ENCODE data around the gene CENPC. TPM values are rescaled to one million over a fixed set of nuclear protein-coding genes. Genes with fewer than 3 reads are reported as not detected.

Gene CENPC
- total RNA-seq, 1 donor from 2014 or later: 32.1 TPM

- TF ChIP-seq, protein P1, sequence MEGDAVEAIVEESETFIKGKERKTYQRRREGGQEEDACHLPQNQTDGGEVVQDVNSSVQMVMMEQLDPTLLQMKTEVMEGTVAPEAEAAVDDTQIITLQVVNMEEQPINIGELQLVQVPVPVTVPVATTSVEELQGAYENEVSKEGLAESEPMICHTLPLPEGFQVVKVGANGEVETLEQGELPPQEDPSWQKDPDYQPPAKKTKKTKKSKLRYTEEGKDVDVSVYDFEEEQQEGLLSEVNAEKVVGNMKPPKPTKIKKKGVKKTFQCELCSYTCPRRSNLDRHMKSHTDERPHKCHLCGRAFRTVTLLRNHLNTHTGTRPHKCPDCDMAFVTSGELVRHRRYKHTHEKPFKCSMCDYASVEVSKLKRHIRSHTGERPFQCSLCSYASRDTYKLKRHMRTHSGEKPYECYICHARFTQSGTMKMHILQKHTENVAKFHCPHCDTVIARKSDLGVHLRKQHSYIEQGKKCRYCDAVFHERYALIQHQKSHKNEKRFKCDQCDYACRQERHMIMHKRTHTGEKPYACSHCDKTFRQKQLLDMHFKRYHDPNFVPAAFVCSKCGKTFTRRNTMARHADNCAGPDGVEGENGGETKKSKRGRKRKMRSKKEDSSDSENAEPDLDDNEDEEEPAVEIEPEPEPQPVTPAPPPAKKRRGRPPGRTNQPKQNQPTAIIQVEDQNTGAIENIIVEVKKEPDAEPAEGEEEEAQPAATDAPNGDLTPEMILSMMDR (IDR thresholded peaks at IDR 0.05; ENCODE audit: partially characterized antibody, unreplicated experiment): no peak
- no peak for DNase-seq
- no peaks in the 10 kb centered on the region for H3K9me3 Mint-ChIP-seq (ENCODE audit: unreplicated experiment)
- no peak overlapping the region for H3K27ac Mint-ChIP-seq (ENCODE audit: unreplicated experiment)
- H3K4me3 Mint-ChIP-seq (ENCODE audit: unreplicated experiment): no peak overlapping the region
- no peaks in the 10 kb centered on the region for H3K4me1 Mint-ChIP-seq (ENCODE audit: low read depth, unreplicated experiment)
- H3K27me3 Mint-ChIP-seq (ENCODE audit: unreplicated experiment): no peaks in the 10 kb centered on the region
- H3K36me3 Mint-ChIP-seq (ENCODE audit: unreplicated experiment): no peaks in the 10 kb centered on the region
Measured at GRCh38 chr4:67550857-67551256, 5.6 kb upstream of the CENPC start.

- no peak for DNase-seq
- Mint-ChIP-seq H3K27me3 (ENCODE audit: unreplicated experiment) (no peaks in the 10 kb centered on the region), H3K27ac (ENCODE audit: unreplicated experiment) (no peak overlapping the region), H3K36me3 (ENCODE audit: unreplicated experiment) (no peaks in the 10 kb centered on the region), H3K9me3 (ENCODE audit: unreplicated experiment) (no peaks in the 10 kb centered on the region), H3K4me1 (ENCODE audit: low read depth, unreplicated experiment) (no peaks in the 10 kb centered on the region), H3K4me3 (ENCODE audit: unreplicated experiment) (no peak overlapping the region)
- TF ChIP-seq, protein P1 (IDR thresholded peaks at IDR 0.05; ENCODE audit: partially characterized antibody, unreplicated experiment): no peak
Measured at GRCh38 chr4:67550451-67550850, 5.1 kb upstream of the CENPC start.

GRCh38 chr4:67549123-67549522 lies 3.8 kb upstream of the CENPC start:
- Mint-ChIP-seq H3K27ac (ENCODE audit: unreplicated experiment) (no peak overlapping the region), H3K27me3 (ENCODE audit: unreplicated experiment) (peaks cover 2% of the 10 kb centered on the region), H3K4me1 (ENCODE audit: low read depth, unreplicated experiment) (peaks cover 3% of the 10 kb centered on the region), H3K4me3 (ENCODE audit: unreplicated experiment) (no peak overlapping the region), H3K9me3 (ENCODE audit: unreplicated experiment) (no peaks in the 10 kb centered on the region), H3K36me3 (ENCODE audit: unreplicated experiment) (no peaks in the 10 kb centered on the region)
- no peak for DNase-seq
- TF ChIP-seq, protein P1 (IDR thresholded peaks at IDR 0.05; ENCODE audit: partially characterized antibody, unreplicated experiment): no peak

DNA sequence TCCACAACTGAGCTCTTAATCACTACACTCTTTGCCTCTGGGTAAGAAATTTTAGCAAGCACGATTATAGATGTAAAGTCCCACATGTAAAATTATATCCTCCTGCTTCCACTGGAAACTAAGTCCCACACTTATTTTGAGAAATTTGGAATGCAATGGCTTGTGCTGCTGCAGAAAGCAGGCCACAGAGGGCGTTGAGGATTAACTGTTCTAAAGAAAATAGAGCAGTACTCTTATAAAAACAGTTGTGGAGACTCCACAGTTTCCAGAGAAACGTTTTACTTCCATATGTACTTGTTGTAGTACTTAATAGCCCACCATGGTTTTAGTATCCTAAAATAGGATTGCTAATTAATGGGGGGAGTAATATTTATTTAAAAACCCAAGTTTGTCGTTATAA lies 1.7 kb upstream of the CENPC start:
- Mint-ChIP-seq H3K36me3 (ENCODE audit: unreplicated experiment) (no peaks in the 10 kb centered on the region), H3K4me3 (ENCODE audit: unreplicated experiment) (no peak overlapping the region), H3K27ac (ENCODE audit: unreplicated experiment) (no peak overlapping the region), H3K27me3 (ENCODE audit: unreplicated experiment) (peaks cover 2% of the 10 kb centered on the region), H3K4me1 (ENCODE audit: low read depth, unreplicated experiment) (peaks cover 11% of the 10 kb centered on the region), H3K9me3 (ENCODE audit: unreplicated experiment) (no peaks in the 10 kb centered on the region)
- DNase-seq: no peak
- TF ChIP-seq, protein P1 (IDR thresholded peaks at IDR 0.05; ENCODE audit: partially characterized antibody, unreplicated experiment): no peak

DNA sequence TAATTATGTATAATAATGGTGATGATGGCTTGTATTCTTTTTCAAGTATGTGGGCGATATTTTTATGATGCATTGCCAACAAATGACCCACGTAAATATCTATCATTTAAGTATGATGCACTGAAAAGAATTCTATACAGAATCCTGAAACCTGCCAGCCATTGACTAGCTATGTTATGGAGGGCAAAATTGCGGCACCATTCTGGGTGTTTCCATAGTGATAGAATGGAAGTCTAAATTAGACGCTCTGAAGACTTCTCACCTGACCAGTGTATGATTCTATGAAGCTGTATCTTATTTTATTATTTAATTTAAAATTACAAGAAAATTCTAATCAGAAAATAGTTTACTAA lies 677 bp upstream of the CENPC start:
- Mint-ChIP-seq H3K4me3 (ENCODE audit: unreplicated experiment) (no peak overlapping the region), H3K9me3 (ENCODE audit: unreplicated experiment) (no peaks in the 10 kb centered on the region), H3K36me3 (ENCODE audit: unreplicated experiment) (no peaks in the 10 kb centered on the region), H3K4me1 (ENCODE audit: low read depth, unreplicated experiment) (peaks cover 11% of the 10 kb centered on the region), H3K27ac (ENCODE audit: unreplicated experiment) (no peak overlapping the region), H3K27me3 (ENCODE audit: unreplicated experiment) (peaks cover 2% of the 10 kb centered on the region)
- no peak for DNase-seq
- TF ChIP-seq, protein P1 (IDR thresholded peaks at IDR 0.05; ENCODE audit: partially characterized antibody, unreplicated experiment): no peak
